Psoas muscle (tissue), 8 donors: ENCODE results near the gene FEZF1. TPM values are rescaled to one million over a fixed set of nuclear protein-coding genes. Genes with fewer than 3 reads are reported as not detected.

Experiments used
- ATAC-seq, 4 donors: fragments of 200-7000 bp; cut with Tn5 transposase; one replicate each; pipeline ENCODE4 v1.9.1; 2020; ENCODE audit warnings: moderate library complexity in 3 of 4, mild to moderate bottlenecking in 2 of 4
- DNase-seq, 2 donors: peaks; one replicate each; pipeline ENCODE4 v3.0.0-alpha.2; 2020
- H3K27ac ChIP-seq: fragments of 200-600 bp; one replicate; pipeline ENCODE4 v1.8.0; 2022
- H3K27me3 ChIP-seq, 3 donors: fragments of 200-600 bp in 1 of 3; one replicate each; pipeline versions ENCODE4 v1.6.1 to v1.8.0; 2013 to 2022; ENCODE audit warnings: low read length in 2 of 3, mild to moderate bottlenecking in 2 of 3, moderate library complexity in 1 of 3; ENCODE audit not compliant: insufficient read depth in 3 of 3
- H3K36me3 ChIP-seq, 2 donors: fragments of 200-600 bp in 1 of 2; one replicate each; pipeline versions ENCODE4 v1.6.1 to v1.8.0; 2013 to 2022; ENCODE audit warnings: low read depth in 1 of 2, mild to moderate bottlenecking in 1 of 2, moderate library complexity in 1 of 2; ENCODE audit not compliant: insufficient read depth in 1 of 2
- H3K4me1 ChIP-seq: fragments of 200-600 bp; one replicate; pipeline ENCODE4 v1.8.0; 2022
- H3K4me3 ChIP-seq: fragments of 200-600 bp; one replicate; pipeline ENCODE4 v1.8.0; 2022; ENCODE audit warnings: mild to moderate bottlenecking
- H3K9me3 ChIP-seq: fragments of 200-600 bp; one replicate; pipeline ENCODE4 v1.8.0; 2022
- CTCF ChIP-seq: fragments of 200-600 bp; IDR thresholded peaks from one replicate; pipeline ENCODE4 v1.8.0; 2022; ENCODE audit warnings: antibody characterized with exemption
- WGBS, 3 donors: extraction: QIAGEN DNeasy Blood & Tissue Kit; methylation state at CpG; one replicate each; pipeline versions ENCODE4 v1.1.6 to v1.1.7; 2013; 5-methylcytosine and 5-hydroxymethylcytosine counted together
- intact Hi-C, 2 donors: fragments of 100-400 bp; cut with DNase I; formaldehyde crosslinking; loops; one replicate each; pipeline versions ENCODE4 v1.11.0 to v1.14.2; 2022
- polyA plus RNA-seq, 3 donors: library from polyadenylated mRNA; stranded (reverse); fragments of 200-250 nt; gene quantifications; one replicate each; pipeline ENCODE4 v1.2.3, GENCODE V29; 2013
- total RNA-seq, 4 donors: library from RNA; stranded (reverse); fragmentation: NEBNext Ultra II Directional in 2 of 4; extraction: Animal tissue kit (Norgen Biotek cat#: 25700) in 2 of 4; gene quantifications; one replicate each; pipeline versions ENCODE4 v1.2.1 to v1.2.4, GENCODE V29; 2021 to 2023
- donor health status: healthy with polysubstance abuse.
- donor health status: DM: no; HTN: no; CAD: no; lungs with moderate emphysema.
- donor health status: Bipolar disorder and iron deficiency.
- donor health status: healthy.
- donor health status: DM: yes; HTN: yes; CAD: no.
- donor health status: DM: no; HTN: no; CAD: no.
- donor health status: DM: no; HTN: no; CAD: no.
- donor health status: DM: yes; HTN: yes; CAD: no.

FEZF1 gene
- total and polyA plus RNA-seq, 7 donors: 0.19 TPM; not detected in 6

DNA sequence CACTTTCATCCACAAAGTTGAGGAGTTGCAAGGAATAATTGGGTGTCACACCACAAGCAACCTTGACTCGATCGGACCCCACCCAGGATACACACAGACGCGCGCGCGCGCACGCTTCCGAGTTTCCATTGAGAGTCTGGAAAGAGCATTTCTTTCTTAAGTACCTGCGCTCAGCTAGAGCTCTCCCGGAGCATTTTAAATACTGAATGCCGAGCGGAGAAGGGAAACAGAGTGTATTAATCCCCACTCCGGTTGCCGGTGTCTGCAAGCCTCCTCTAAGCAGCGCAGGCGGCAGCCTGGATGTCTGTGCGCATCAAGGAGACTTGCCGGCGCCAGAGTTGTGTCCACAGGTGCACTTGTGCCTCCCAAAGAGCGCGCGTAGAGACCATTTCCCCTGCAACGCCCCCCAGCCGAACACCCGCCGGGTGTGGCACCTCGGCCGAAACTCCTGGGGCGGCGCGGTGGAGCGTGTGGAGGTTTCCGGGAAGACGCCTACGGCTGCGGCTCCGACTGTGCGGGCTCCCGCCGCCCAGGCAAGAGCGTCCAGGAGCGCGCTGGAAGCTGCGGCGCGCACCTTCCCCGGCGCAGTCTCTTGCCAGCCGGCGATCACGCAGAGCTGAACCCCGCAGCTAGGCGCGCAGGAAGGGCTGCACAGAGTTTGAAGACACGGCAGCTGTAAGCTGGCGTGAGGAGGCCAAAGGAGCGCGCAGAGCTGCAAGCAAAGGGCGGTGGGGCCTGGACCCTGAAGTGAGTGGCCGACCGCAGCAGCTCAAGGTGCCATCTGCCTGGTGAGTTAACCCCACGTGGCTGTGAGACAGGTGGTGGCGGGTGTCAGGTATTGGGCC is 1.1 kb upstream of the FEZF1 start:
- WGBS, 3 donors: 1 to 2% (median 2%) methylated on average over 64 to 65 of the region's 65 CpGs
- Histone ChIP-seq H3K9me3 (no peaks in the 10 kb centered on the region), H3K27me3 (peaks cover 0 to 98% (median 47%) of the 10 kb centered on the region in 3 donors), H3K4me1 (peaks cover 16% of the 10 kb centered on the region), H3K4me3 (peak overlapping the region; percentile 60), H3K27ac (no peak overlapping the region), H3K36me3 (no peaks in the 10 kb centered on the region)
- intact Hi-C loops: no loop called here
- DNase-seq (no peak), ATAC-seq (peak in 2 of 4 donors; percentile 31 to 47)
- TF ChIP-seq CTCF: no peak

- peak; percentile 30 to 70 (median 52) for ATAC-seq
- Histone ChIP-seq H3K27ac (no peak overlapping the region), H3K9me3 (no peaks in the 10 kb centered on the region), H3K27me3 (peaks cover 0 to 98% (median 47%) of the 10 kb centered on the region in 3 donors), H3K4me3 (peak overlapping the region; percentile 60), H3K36me3 (no peaks in the 10 kb centered on the region), H3K4me1 (peaks cover 19% of the 10 kb centered on the region)
- no peak for DNase-seq
- WGBS, 3 donors: 0 to 3% (median 2%) methylated on average over 23 to 24 of the region's 24 CpGs
- no peak for TF ChIP-seq CTCF
- intact Hi-C loops: no loop called here
Measured at GRCh38 chr7:122304996-122305421, 459 bp upstream of the FEZF1 start.

DNA sequence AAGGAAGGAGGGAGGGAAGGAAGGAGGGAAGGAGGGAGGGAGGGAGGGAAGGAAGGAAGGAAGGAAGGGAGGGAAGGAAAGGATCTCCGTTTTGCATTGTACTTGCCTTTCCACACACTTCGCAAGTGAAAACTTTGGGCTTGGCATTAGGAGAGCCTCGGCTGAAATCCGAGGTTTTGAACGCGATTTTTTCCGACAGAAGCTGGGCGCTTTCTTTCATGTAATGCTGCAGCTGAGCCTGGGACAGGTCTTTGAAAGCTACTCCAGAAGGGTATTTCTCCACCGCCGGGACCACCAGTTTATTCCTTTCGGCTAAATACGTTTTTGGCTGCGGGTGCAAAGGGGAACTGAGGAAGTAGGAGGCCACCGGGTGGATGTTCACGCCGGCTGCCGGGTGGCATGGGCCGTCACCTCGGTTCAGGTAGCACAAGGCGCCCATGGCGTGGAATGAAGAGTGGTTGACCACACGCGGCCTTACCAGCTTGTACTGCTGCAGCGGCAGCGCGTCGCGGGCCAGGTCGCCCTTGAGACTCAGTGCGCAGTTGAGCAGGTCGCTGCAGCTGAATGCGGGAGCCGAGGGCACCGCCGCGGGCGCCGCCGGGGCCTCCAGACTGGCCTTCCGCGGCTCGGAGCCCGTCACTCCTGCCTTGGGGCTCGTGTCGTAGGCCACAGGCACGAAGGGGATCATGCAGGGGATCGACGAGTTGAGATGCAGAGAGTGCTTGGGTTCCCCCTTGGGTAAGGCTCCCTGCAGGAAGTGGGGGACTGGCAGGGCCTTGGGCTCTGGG is 825 bp downstream of the FEZF1 start:
- no peak for TF ChIP-seq CTCF
- Histone ChIP-seq H3K4me1 (peaks cover 19% of the 10 kb centered on the region), H3K27ac (no peak overlapping the region), H3K36me3 (no peaks in the 10 kb centered on the region), H3K4me3 (peak overlapping the region; percentile 60), H3K9me3 (no peaks in the 10 kb centered on the region), H3K27me3 (peaks cover 0 to 98% (median 51%) of the 10 kb centered on the region in 3 donors)
- intact Hi-C loops: no loop called here
- ATAC-seq (peak in 1 of 4 donors; percentile 15), DNase-seq (no peak)
- WGBS, 3 donors: 2 to 4% (median 3%) methylated on average over 44 to 48 of the region's 48 CpGs

DNA sequence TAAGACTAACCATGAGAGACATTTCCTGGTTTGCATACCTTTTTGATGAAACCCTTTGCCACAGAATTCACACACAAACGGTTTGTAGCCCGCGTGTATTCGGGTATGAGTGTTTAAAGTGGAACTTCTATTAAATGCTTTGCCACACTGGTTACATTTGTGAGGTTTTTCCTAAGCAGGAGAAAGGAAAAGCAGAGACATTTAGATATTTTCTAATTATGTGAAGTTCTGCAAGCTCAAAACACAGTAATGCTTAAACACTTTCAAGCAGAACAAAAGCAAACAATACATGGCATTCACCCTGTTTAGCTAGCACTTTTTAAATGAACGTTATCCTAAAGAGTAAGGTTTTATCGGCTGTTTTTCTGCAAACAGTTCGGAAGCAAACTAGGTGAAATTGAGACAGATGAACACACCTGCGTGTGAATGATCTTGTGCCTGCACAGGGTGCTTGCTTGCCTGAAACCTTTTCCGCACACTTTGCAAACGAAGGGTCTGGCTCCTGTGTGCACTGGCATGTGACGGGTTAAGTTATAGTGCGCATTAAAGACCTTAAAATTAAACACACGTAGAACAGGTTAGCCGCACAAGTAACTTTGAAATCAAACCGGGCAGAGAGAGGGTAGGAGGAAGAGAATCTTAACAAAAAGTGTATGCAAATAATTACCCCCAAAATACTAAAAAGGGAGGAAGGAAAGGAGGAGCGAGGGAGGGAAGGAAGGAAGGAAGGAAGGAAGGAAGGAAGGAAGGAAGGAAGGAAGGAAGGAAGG is 1.6 kb downstream of the FEZF1 start:
- Histone ChIP-seq H3K4me1 (peaks cover 19% of the 10 kb centered on the region), H3K9me3 (no peaks in the 10 kb centered on the region), H3K4me3 (no peak overlapping the region), H3K27ac (no peak overlapping the region), H3K36me3 (no peaks in the 10 kb centered on the region), H3K27me3 (peaks cover 0 to 98% (median 51%) of the 10 kb centered on the region in 3 donors)
- no peak for ATAC-seq
- no peak for TF ChIP-seq CTCF
- WGBS, 3 donors: 7 to 14% (median 13%) methylated on average over 15 to 16 of the region's 16 CpGs
- intact Hi-C loops: no loop called here
- no peak for DNase-seq
